NCI-H2196 treated with DMSO at 0.1 percent for 48 hours (cell line): ENCODE data around the gene PLCE1.
"Not testable (repeated sequence)": the region's sequence is repeated elsewhere in the genome, so short reads cannot be mapped to it uniquely, and the experiment has no call there.

Experiments used
- DNase-seq: peaks from one replicate; lab custom pipeline; 2025; ENCODE audit not compliant: unreplicated experiment; lab: John Stamatoyannopoulos, UW

The PLCE1 gene

DNA sequence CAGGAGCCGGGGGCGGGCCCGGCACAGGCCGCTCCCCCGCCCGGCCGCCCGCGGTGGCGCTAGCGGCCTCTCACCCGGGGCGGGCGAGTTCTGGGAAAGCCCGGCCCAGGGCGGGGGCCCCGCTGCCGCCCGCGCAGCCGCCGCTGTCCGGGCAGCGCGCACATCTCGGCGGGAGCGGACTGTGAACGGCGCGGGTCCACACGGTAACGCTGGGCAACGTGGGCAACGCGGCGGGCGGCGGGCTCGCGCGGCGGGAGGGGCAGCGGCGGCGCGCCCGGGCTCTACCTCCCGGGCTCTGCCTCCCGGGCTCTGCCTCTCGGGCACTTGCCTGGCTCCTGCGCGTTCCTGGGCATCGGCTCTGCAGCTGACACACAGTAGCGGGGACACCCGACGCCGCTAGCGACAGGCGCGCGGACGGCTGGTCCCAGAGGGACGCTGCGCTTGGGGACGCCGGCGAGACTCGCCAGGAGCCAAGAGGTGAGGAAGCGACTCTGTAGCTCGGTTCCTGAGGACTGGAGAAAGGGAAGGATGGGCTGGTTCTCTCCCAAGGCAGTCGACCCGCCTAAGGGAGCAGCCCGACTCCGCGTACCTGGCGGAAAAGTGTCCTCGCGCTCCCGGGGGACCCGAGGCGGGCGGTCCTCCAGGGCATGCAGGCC is at the start of gene PLCE1:
Gene PLCE1 (plus strand): TSS at position 150 of the 656 bp plus-strand sequence. CDS start 37,116 bp downstream, outside the sequence.
- DNase-seq = no peak

DNA sequence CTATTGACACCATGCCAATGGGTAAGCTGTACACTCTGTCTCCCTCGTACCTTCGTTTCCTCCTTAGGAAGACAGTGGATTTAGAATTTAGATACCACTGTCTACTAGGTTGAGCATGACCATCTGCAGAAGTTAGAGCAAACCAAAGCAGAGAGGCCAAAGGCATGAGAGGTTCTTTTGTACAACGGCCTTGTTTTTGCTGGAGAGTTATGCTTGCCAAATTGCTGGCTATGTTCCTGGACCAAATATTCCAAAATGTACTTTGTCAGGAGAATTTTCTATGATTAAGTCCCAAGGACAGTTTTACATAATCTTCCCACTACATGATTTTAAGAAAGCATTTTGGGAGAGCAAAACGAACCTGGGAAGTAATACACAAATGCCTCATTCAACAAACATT is 47.9 kb upstream of the PLCE1 start:
- DNase-seq = no peak

DNA sequence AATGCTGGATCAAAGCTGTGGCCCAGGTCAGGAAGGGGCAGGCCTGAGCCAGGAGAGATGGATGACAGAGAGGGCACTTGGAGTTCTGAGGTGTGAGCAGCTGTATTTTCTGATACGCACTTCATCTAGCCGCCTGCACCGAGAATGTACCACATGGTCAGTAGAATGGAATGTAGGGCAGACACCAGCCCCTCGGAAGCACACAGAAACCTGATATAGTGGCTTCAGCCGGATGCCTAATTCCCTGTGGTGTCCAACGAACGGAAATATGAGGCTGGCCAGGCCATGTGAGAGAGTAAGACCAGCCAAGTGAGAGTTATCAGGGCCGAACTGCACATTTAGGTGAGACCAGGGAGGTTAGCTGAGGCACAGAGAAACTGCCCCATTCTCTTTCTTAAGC is 46.7 kb upstream of the PLCE1 start:
- DNase-seq = no peak

DNA sequence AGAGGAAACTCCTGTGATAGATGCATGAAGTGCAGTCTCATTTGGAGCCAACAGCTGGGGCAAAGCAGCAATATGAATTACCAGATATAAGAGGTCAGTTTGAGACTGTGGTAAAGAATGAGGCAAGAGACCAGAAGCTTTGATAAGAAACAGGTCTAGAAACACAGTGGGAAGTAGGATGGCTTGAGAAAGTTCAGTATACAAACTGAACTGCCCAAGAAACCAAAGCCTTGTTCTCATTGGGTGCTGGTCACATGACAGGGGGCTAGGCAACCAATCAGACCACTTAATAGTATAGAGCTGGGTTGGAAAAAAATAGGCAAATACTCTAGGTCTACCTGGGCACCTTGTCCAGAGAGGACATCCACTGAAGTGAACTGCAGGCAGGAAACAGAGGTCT is 46.2 kb upstream of the PLCE1 start:
- no peak for DNase-seq

DNA sequence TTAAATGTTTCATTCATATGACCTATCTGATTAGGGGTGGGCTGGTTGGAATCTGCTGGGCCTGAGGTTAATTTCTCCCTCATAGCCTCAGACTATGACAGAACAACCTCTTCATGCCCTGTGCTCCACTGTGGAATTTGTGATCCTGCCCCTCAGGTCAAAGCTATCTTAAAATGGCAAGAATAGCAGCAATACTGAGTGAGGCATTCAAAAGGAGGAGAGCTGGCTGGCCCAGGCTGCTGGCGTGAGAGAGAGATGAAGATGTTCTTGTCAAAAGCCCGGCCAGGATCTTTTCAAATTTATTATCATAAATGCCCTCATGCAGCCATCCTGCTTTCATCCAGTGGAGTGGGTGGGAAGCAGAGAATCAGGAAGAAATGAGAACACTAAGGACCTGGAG is 41.8 kb upstream of the PLCE1 start:
- DNase-seq = no peak

DNA sequence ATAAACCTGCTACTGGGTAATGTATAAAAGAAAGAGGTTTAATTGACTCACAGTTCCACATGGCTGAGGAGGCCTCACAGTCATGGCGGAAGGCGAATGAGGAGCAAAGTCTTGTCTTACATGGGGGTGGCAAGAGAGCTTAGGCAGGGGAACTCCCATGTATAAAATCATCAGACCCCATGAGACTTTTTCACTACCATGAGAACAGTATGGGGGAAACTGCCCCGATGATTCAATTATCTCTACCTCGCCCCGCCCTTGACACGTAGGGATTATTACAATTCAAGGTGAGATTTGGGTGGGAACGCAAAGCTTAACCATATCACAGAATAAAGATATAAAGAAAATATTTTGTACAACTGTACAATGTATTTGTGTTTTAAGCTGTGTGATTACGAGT is 39.4 kb upstream of the PLCE1 start:
- DNase-seq = no peak

DNA sequence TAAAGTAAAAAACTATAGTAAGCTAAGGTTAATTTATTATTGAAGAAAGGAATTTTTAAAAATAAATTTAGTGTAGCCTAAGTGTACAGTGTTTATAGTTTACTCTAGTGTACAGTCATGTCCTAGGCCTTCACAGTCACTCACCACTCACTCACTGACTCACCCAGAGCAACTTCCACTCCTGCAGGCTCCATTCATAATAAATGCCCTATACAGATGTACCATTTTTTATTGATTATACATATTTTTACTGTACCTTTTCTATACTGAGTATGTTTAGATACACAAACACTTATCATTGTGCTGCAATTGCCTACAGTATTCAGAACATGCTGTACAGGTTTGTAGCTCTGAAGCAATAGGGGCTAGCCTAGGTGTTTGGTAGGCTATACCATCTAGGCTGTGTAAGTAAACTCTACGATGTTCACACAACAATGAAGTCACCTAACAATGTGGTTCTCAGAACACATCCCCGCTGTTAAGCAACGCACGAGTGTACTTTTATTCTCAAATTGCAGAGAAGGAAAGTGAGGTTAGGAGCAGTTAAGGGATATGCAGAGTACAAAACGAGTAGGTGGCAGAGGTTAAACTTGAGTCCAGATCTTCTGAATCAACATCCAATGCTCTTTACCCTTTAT is 38.9 kb upstream of the PLCE1 start:
- no peak for DNase-seq

DNA sequence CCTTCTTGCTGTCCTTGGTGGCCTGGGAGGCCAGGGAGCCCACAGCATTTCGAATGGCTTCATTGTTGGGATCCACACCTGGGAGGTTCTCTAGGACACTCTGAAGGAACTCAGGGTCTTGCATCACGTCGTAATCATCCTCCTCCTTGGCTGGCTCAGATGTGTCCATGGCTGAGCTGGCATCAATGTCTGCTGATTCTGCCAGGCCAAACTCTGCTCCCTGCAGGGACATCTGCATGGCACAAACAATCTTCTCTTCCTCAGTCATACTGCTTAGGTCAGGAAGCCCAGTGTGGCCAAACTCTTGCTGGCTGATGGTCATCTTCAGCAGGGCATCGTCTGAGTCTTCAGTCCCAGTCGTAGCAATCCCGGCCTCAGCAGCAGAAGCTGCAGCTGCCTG is 34.9 kb upstream of the PLCE1 start:
- DNase-seq = no peak

DNA sequence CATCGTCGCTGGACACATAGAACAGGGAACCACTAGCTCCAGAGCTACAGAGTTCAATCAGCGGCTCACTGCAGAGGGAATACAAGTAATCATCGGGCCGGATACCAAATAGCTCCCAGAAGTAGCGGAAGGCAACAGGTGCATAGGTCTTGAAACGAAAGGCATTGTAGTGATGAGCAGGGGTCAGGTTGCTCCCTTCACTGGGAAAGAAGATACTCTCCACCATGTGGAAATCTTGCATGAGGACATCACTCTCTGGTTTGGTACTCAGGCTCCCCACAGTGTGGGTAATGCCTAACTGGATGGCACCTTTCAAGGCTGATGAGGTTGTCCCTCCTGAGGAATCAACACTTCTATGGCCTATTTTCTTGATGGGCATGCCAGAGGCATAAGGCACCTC is 32.7 kb upstream of the PLCE1 start:
- DNase-seq = not testable (repeated sequence)

DNA sequence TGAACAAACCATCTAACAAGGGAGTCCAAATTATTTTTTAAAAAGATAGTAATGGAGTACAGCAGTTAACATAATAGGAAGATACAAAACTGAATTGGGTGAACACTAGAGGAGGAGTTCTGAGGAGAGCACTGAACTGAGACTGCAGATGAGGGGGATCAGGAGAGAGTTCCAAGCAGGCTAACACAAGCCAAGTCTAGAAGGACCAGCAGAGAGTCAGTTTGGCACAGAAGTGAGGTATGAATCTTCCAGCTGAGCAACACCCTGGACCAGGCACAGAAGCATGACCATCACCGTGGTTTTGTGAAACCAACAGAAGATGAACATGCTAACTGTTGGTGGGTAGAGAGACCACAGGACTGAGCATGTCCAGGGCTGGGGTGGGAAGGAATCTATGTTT is 30.8 kb upstream of the PLCE1 start:
- DNase-seq = no peak

DNA sequence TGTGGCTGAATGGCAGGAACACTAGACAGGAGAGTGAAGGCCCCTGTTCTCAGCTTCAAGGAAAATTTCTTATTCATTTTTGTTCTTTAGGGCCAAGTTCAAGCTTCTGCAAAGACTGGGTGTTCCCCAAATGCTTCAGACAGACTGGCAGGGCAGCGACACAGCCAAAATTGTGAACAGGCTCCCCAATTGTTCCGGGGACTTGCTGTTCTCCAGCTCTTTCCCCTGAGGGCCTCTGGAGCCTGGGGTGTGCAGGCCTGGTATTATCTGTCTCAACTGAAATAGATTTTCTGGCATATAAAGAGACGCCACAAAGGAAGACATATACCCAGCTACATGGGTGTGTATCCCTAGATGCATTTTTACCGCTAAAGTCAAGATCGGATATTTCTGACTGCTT is 30.3 kb upstream of the PLCE1 start:
- DNase-seq = no peak

DNA sequence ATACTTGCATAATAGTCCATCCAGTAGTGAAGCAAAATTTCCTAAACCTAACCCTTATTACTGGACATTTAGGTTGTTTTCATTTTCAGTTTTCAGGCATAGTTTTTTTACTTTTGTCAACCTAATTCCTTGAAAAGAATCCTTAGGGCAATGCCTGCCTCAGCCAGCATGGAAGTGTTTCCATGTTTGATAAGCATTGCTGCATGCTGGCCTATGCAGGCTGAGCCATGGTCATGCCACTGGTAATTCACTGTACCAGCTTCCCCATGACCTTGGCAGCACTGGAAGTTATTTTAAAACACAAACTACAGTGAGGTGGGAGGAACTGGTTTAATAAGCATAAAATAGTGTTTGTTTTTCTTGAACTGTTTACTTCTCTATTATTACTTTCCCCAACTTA is 27.8 kb upstream of the PLCE1 start:
- DNase-seq = no peak

DNA sequence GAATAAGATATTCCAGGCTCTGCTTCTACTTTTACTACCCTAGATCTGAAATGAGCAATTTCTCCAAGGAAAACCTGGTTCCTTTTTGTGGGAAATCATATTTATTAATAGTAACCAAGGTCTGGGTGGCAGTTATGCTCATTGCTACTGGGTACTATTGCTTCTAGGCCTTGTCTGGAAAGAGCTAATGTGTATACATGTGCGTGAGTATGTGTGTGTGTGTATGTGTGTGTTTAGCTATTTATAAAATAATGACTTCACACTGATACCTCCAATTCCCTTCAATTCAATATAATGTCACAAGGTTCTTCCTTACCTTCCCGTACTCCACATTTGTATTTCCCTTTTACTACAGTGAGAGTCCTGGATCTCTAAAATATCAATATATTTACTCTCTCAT is 26.0 kb upstream of the PLCE1 start:
- DNase-seq = no peak

DNA sequence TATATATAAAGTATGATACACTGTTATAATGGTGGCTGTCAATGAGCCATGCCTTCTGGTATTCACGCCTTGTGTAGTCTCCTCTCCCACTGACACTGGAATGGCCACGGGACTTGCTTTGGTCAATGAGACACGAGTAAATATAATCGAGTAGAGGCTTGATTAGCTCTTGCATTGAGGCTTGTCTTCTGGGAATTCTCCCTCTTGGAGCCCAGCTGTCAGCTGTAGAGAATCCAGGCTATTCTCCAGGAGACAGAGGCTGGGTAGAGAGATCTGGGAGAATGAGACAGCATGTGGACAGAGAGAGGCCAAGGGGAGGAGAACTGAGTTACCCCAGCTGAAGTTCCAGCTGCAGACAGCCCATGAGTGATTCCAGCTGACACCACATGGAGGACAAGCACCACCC is 25.2 kb upstream of the PLCE1 start:
- DNase-seq = no peak

DNA sequence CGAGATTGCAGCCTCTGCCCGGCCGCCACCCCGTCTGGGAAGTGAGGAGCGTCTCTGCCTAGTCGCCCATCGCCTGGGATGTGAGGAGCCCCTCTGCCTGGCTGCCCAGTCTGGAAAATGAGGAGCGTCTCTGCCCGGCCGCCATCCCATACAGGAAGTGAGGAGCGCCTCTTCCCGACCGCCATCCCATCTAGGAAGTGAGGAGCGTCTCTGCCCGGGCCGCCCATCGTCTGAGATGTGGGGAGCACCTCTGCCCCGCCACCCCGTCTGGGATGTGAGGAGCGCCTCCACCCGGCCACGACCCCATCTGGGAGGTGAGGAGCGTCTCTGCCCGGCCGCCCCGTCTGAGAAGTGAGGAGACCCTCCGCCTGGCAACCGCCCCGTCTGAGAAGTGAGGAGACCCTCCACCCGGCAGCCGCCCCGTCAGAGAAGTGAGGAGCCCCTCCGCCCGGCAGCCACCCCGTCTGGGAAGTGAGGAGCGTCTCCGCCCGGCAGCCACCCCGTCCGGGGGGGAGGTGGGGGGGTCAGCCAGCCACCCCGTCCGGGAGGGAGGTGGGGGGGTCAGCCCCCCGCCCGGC is 23.2 kb upstream of the PLCE1 start:
- DNase-seq = not testable (repeated sequence)

DNA sequence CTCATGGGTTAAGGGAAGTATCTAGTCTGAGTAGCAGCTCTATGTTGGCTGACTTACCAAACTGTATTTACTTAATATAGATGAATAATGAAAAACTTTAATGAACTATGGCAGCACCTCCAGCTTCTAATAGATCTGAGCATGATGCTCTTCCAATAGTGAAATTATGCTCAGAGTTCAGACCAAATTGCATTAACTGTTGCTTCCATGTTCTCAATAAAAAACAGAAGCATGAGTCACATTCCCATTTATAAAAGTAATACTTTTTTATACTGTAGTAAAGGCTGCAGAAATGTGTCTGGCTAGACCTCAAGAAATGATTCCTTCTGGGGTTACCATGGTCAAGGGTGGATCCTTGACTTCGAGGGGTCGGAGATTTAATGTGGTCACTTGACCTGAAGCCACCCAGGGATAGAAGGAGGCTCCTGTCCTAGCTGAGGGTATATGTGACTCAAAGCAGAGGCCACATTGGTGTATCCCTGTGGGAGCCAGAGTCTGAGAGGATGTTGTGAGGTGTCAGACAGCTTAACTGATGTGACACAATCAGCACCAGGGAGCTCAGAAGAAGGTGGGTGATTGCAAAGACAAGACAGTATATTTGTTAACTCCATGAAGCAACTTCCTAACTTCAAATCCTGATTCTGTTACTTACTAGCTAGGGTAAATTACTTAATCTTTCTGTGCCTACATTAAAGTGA is 19.8 kb upstream of the PLCE1 start:
- no peak for DNase-seq

DNA sequence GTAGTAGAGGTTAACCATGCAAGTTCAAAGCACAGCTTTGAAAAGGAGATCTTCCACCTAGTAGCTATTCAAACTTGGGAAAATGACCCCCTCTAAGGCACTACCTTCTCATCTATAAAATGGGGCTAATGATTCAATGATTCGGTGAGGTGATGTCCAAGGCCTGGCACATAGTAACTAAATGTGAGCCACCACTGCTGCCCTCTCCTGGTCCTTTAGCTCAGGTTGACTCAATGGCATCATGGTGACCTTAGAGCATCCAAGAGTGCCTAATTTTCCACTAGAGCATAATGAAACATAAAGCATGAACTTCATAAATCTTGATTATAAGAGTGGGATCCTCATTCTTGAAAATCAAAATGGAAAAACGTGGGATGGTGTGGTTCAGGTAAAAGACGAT is 16.3 kb upstream of the PLCE1 start:
- no peak for DNase-seq

DNA sequence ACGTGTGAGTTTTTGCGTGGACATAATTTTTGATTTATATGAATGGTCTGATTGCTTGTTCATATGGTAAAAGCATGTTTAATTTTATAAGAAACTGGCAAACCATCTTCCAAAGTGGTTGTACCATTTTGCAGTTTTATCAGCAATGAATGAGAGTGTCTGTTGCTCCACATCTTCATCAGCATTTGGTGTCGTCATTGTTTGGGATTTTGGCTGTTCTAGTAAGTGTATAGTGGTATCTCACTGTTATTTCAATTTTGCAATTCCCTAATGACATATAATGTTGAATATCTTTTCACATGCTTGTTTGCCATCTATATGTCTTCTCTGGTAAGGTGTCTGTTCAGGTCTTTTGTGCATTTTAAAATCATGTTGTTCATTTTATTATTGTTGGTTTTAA is 13.2 kb upstream of the PLCE1 start:
- no peak for DNase-seq

DNA sequence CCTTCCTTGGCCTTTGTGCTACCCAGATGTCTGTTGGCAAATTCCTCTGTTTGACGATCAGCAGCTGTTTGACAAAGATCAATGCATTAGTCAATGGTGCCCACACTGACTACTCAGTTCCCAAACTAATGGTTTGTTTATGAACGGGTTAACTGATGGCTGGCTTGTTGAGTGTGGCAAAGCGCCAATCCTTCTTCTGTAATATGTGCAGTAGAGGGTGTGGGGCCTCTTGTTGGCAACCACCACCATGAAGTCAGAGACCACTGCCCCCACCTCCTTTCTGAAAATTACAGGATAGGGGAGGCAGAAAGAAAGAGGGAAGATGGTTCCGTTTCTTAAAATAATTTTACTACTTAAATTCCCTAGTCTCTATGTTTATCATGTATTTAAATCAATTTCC is 2.6 kb upstream of the PLCE1 start:
- no peak for DNase-seq

DNA sequence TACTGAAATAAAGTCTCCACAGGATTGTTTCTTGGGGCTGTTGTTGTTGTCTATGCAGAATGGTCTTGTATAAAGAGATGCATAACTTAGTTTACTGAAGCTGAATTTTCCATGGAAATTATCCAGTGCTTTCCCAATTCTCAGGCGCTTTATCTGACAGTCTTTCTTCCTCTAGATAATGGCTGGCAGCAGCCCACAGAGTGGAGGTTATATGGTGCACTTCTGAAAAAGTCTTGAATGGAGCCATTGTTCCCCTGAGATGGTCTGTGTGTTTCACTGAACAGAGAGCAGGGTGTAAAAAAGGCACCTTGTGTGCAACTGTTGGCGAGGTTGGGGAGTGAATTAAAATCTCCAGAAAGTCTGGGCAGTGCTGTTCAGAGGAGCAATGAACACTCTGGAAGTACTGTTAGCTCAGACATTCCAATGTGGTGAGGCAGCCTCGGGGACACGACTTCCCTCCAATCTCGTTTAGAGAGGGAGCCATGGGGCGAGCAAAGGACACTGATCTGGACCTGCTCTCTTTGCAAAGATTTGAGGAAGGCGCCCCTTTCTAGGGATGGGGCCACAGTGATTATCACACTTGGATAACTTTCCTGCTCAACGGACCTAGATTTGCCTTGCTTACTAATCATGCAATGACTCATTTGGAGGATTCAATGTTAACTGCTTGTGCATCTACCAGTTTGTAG is 2.0 kb upstream of the PLCE1 start:
- DNase-seq = no peak

DNA sequence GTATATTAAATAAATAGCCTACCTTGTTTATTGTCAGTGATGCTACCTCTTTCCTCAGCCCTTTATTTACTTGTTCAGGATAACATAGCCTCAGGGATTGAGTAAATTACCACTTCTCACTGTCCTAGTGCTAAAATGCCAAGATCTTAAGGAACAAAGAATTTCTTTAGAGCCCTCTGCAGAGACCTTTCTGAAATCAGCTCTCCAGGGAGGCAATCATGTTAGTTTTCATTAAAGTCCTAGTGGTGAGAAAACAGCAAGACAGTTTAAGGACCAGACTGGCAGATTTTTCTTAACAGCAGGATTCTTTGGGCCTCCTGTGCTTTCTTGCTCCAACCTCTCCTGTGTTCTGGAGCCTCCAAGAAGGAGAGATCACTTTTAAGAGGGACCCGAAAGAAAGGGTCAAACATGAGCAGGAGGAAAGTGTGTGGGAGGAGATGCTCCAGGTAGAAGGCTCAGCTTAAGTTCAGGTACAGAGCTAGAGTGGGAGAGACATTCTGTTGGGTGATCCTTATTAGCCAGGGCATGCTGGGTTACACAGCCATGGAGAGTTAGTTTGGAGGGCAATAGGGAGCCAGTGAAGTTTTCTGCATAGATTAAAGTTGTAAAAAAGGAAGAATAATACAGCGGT is 1.2 kb upstream of the PLCE1 start:
- no peak for DNase-seq
